Measurements from ENCODE around the gene GRM8. TPM values are rescaled to one million over a fixed set of nuclear protein-coding genes. Genes with fewer than 3 reads are reported as not detected.

Gene GRM8
- total RNA-seq, 1 experiment from 2014 or later: not detected

DNA sequence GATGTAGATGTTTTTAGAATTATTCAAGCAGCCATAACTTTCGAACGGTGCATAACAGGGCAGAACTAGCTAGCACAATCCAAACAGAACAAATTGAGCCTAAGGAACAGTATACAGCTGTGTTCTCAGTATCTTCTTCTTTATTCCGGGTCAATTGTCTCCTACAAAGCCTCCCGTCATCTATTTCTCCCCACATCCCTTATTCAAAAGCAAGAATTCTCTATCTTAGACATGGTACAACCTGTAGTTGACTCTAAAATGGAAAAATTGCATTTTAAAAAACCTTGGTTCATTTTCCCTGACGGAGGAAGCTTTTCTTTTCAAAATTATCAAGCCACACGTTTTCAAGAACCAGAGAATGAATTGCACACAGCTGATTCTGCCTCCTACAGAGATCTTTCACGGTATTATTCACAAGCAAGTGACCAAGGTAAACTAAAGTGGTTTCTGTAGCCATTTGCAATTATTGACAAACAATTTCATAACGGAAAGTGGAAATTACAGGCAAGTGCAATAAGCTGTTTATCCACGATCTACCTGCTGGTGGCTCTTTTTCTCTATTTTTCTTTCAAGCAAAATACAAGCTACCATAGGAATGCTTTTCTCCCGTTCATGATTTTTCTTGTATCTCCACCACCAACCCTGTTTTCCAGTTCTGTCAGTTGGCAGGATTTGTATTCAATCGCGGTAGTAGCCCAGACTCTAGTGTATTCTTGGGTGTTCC is 2.3 kb downstream of the GRM8 start:
- Histone ChIP-seq H3K4me1 (ENCODE audit: low read length) (peaks cover 4% of the 10 kb centered on the region; the same call in 1 of the 2 replicates), H3K27me3 (ENCODE audit: low read length) (0 out of 2 replicates have a peak, but pooled peaks cover 3% of the 10 kb centered on the region), H3K79me2 (ENCODE audit: low read length) (no peaks in the 10 kb centered on the region), H3K9me2 (replicated peaks; ENCODE audit: insufficient read depth, low read length) (no peaks in the 10 kb centered on the region), H3K36me3 (ENCODE audit: insufficient read depth, low read length) (no peaks in the 10 kb centered on the region), H3K27ac (ENCODE audit: low read length) (no peak overlapping the region), H3K9ac (ENCODE audit: low read length) (no peak overlapping the region), H2AFZ (ENCODE audit: low read length) (no peak overlapping the region), H3K9me3 (ENCODE audit: low read length) (no peaks in the 10 kb centered on the region), H3K4me2 (ENCODE audit: low read depth, low read length, poor library complexity, severe bottlenecking) (no peak overlapping the region), H4K20me1 (ENCODE audit: insufficient read depth, low read depth, low read length) (0 out of 2 replicates have a peak, but pooled peaks cover 4% of the 10 kb centered on the region), H3K4me3 (ENCODE audit: low read length) (no peak overlapping the region)
- no peak for DNase-seq

DNA sequence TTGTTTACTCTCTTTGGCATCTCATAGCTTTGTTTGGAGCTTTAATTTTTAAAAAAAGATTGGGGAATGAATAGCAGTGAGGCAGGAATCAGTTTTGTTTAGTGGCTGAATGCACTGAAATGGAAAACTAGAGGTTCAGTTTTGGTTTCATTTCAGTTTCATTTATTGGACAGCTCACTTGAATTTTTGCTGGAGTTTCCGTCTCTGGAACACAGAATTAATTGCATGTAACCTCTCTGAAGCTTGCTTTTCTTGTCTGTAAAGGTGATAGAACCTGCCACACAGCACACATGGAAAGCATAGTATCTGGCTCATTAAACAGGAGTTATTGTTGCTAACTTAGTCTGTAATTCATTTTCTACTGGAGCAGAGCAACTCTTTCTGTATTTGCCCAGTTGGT is 7.1 kb downstream of the GRM8 start:
- no peaks in the 10 kb centered on the region for H4K20me1 ChIP-seq (ENCODE audit: insufficient read depth, low read depth, low read length)
- no peak overlapping the region for H3K9ac ChIP-seq (ENCODE audit: low read length)
- H3K36me3 ChIP-seq (ENCODE audit: insufficient read depth, low read length): no peaks in the 10 kb centered on the region
- H3K9me3 ChIP-seq (ENCODE audit: low read length): no peaks in the 10 kb centered on the region
- H2AFZ ChIP-seq (ENCODE audit: low read length): no peak overlapping the region
- H3K9me2 ChIP-seq (replicated peaks; ENCODE audit: insufficient read depth, low read length): no peaks in the 10 kb centered on the region
- no peak overlapping the region for H3K27ac ChIP-seq (ENCODE audit: low read length)
- no peak for DNase-seq
- H3K4me1 ChIP-seq (ENCODE audit: low read length): no peaks in the 10 kb centered on the region
- no peak overlapping the region for H3K4me2 ChIP-seq (ENCODE audit: low read depth, low read length, poor library complexity, severe bottlenecking)
- no peak overlapping the region for H3K4me3 ChIP-seq (ENCODE audit: low read length)
- 0 out of 2 replicates have a peak, but pooled peaks cover under 1% of the 10 kb centered on the region for H3K27me3 ChIP-seq (ENCODE audit: low read length)
- no peaks in the 10 kb centered on the region for H3K79me2 ChIP-seq (ENCODE audit: low read length)

DNA sequence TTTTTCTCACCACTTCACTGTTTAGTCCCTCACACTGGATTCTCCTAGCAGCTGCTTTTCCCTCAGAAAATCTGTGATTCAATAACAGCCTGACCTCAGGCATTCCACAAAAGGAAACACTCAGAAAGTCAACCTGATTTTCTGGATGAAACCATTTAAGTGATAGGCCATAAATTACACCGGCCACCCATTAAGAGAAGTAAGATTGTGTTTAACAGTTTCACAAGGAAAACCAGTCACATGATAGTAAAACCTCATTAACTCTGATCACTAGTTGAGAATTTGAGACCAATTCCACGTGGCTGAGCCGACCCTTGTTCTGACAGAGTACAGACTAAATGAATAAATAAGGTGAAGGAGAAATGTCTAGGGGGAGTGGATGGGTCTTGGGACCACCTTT is 7.7 kb downstream of the GRM8 start:
- Histone ChIP-seq H3K79me2 (ENCODE audit: low read length) (no peaks in the 10 kb centered on the region), H3K4me2 (ENCODE audit: low read depth, low read length, poor library complexity, severe bottlenecking) (no peak overlapping the region), H3K9me2 (replicated peaks; ENCODE audit: insufficient read depth, low read length) (no peaks in the 10 kb centered on the region), H3K36me3 (ENCODE audit: insufficient read depth, low read length) (no peaks in the 10 kb centered on the region), H3K9me3 (ENCODE audit: low read length) (no peaks in the 10 kb centered on the region), H3K27ac (ENCODE audit: low read length) (no peak overlapping the region), H3K4me1 (ENCODE audit: low read length) (no peaks in the 10 kb centered on the region), H2AFZ (ENCODE audit: low read length) (no peak overlapping the region), H4K20me1 (ENCODE audit: insufficient read depth, low read depth, low read length) (no peaks in the 10 kb centered on the region), H3K27me3 (ENCODE audit: low read length) (no peaks in the 10 kb centered on the region), H3K4me3 (ENCODE audit: low read length) (no peak overlapping the region), H3K9ac (ENCODE audit: low read length) (no peak overlapping the region)
- no peak for DNase-seq

DNA sequence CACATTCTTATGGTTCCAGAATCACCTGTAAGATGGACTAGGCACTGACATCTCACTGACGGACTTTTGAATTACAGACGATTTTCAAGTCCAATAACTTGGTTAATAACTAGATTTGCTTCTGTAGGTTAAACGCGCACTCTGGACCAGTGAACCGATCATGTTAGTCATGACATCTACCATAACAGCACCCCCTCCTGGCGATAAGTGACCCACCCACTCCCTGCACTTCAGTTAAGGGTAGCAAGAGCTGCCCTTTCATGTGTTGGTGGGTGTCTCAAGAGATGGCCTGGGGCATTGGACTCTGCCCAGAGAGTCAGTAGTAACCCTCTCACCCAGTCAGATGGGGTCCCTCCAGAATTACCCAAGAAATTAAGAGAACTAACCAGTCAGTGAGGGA is 12.9 kb downstream of the GRM8 start:
- Histone ChIP-seq H4K20me1 (ENCODE audit: insufficient read depth, low read depth, low read length) (no peaks in the 10 kb centered on the region), H3K4me3 (ENCODE audit: low read length) (no peak overlapping the region), H3K79me2 (ENCODE audit: low read length) (no peaks in the 10 kb centered on the region), H3K9me3 (ENCODE audit: low read length) (no peaks in the 10 kb centered on the region), H3K4me1 (ENCODE audit: low read length) (no peaks in the 10 kb centered on the region), H3K4me2 (ENCODE audit: low read depth, low read length, poor library complexity, severe bottlenecking) (no peak overlapping the region), H2AFZ (ENCODE audit: low read length) (no peak overlapping the region), H3K9me2 (replicated peaks; ENCODE audit: insufficient read depth, low read length) (no peaks in the 10 kb centered on the region), H3K27ac (ENCODE audit: low read length) (no peak overlapping the region), H3K9ac (ENCODE audit: low read length) (no peak overlapping the region), H3K27me3 (ENCODE audit: low read length) (no peaks in the 10 kb centered on the region), H3K36me3 (ENCODE audit: insufficient read depth, low read length) (no peaks in the 10 kb centered on the region)
- peak; percentile 66 for DNase-seq

DNA sequence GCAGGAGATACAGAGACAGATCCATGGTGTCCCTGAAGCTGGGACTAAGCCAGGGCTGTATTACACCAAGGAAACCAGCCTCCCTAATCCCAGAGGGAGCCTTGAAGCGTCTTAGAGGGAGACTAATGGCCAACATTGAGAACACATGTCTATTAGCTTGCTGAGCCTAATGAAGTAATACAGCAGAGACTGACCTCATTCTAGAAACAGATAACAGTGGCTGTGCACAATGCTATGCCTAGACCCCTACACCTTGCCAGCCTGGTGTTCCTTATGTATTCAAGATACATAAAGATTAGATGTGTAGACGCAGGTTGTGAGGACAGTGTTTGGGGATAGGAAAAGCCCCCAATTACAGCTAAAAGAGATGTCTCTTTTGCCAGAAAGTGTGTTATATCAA is 19.1 kb downstream of the GRM8 start:
- Histone ChIP-seq H3K9ac (ENCODE audit: low read length) (no peak overlapping the region), H3K79me2 (ENCODE audit: low read length) (no peaks in the 10 kb centered on the region), H3K27me3 (ENCODE audit: low read length) (0 out of 2 replicates have a peak, but pooled peaks cover 2% of the 10 kb centered on the region), H3K4me3 (ENCODE audit: low read length) (no peak overlapping the region), H3K9me3 (ENCODE audit: low read length) (no peaks in the 10 kb centered on the region), H4K20me1 (ENCODE audit: insufficient read depth, low read depth, low read length) (no peaks in the 10 kb centered on the region), H3K9me2 (replicated peaks; ENCODE audit: insufficient read depth, low read length) (no peaks in the 10 kb centered on the region), H3K4me2 (ENCODE audit: low read depth, low read length, poor library complexity, severe bottlenecking) (no peak overlapping the region), H2AFZ (ENCODE audit: low read length) (no peak overlapping the region), H3K4me1 (ENCODE audit: low read length) (no peaks in the 10 kb centered on the region), H3K36me3 (ENCODE audit: insufficient read depth, low read length) (no peaks in the 10 kb centered on the region), H3K27ac (ENCODE audit: low read length) (no peak overlapping the region)
- no peak for DNase-seq

DNA sequence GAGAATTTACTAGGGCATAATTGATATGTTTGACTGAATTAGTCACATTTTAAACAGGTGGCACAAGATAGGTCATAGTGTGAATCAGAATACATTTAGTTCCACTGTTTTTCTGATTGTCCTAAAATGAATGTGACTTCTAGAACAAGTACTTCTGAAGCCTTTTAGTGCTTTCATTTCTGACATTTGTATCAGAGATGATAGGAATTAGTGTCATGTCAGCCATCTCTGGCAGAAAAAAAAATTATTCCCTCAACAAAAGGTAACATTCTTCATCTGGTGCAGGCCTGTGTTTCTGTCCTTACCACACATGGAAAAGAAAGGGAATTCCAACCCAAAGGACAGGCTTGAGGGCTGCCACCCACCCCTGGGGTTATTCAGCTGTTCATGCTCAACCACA is 21.3 kb downstream of the GRM8 start:
- Histone ChIP-seq H3K9me2 (replicated peaks; ENCODE audit: insufficient read depth, low read length) (no peaks in the 10 kb centered on the region), H3K4me2 (ENCODE audit: low read depth, low read length, poor library complexity, severe bottlenecking) (no peak overlapping the region), H3K27me3 (ENCODE audit: low read length) (0 out of 2 replicates have a peak, but pooled peaks cover 2% of the 10 kb centered on the region), H3K79me2 (ENCODE audit: low read length) (no peaks in the 10 kb centered on the region), H4K20me1 (ENCODE audit: insufficient read depth, low read depth, low read length) (no peaks in the 10 kb centered on the region), H3K36me3 (ENCODE audit: insufficient read depth, low read length) (no peaks in the 10 kb centered on the region), H3K4me3 (ENCODE audit: low read length) (no peak overlapping the region), H3K9ac (ENCODE audit: low read length) (no peak overlapping the region), H3K27ac (ENCODE audit: low read length) (no peak overlapping the region), H2AFZ (ENCODE audit: low read length) (no peak overlapping the region), H3K4me1 (ENCODE audit: low read length) (no peaks in the 10 kb centered on the region), H3K9me3 (ENCODE audit: low read length) (no peaks in the 10 kb centered on the region)
- no peak for DNase-seq

DNA sequence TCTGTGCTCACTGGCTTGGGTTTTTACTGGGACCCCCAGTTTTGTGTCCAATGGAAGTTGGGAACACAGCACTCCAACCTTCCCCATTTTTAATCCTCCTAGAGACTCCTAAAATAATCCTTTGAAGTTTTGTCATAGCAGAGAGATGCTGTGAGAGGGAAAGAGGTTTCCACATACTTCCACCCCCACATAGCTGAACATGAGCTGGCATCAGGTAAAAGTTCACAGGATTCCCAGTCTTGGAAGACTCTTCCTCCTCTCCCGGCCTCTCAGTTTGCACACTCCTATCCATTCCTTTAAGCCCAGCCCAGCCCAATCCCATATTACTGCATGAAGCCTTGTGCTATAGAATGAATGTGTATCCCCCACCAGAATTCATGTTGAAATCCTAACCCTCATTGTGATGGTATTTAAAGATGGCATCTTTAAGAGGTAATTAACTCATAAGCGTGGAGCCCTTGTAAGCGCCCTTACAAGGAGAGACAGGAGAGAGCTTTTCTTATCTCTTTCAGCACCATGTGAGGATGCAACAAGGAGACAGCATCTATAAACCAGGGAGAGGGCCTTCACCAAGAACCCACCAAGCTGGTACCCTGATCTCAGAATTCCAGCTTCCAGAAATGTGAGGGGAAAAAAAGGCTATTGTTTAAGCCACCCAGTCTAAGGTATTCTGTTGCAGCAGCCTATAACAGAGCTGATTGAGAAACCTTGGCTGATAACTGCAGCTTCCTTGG is 22.4 kb downstream of the GRM8 start:
- no peaks in the 10 kb centered on the region for H3K36me3 ChIP-seq (ENCODE audit: insufficient read depth, low read length)
- 0 out of 2 replicates have a peak, but pooled peaks cover 2% of the 10 kb centered on the region for H3K27me3 ChIP-seq (ENCODE audit: low read length)
- no peak for DNase-seq
- no peaks in the 10 kb centered on the region for H3K4me1 ChIP-seq (ENCODE audit: low read length)
- H4K20me1 ChIP-seq (ENCODE audit: insufficient read depth, low read depth, low read length): no peaks in the 10 kb centered on the region
- no peaks in the 10 kb centered on the region for H3K79me2 ChIP-seq (ENCODE audit: low read length)
- H2AFZ ChIP-seq (ENCODE audit: low read length): no peak overlapping the region
- H3K9me3 ChIP-seq (ENCODE audit: low read length): no peaks in the 10 kb centered on the region
- H3K4me3 ChIP-seq (ENCODE audit: low read length): no peak overlapping the region
- H3K27ac ChIP-seq (ENCODE audit: low read length): no peak overlapping the region
- H3K9me2 ChIP-seq (replicated peaks; ENCODE audit: insufficient read depth, low read length): no peaks in the 10 kb centered on the region
- no peak overlapping the region for H3K9ac ChIP-seq (ENCODE audit: low read length)
- no peak overlapping the region for H3K4me2 ChIP-seq (ENCODE audit: low read depth, low read length, poor library complexity, severe bottlenecking)

DNA sequence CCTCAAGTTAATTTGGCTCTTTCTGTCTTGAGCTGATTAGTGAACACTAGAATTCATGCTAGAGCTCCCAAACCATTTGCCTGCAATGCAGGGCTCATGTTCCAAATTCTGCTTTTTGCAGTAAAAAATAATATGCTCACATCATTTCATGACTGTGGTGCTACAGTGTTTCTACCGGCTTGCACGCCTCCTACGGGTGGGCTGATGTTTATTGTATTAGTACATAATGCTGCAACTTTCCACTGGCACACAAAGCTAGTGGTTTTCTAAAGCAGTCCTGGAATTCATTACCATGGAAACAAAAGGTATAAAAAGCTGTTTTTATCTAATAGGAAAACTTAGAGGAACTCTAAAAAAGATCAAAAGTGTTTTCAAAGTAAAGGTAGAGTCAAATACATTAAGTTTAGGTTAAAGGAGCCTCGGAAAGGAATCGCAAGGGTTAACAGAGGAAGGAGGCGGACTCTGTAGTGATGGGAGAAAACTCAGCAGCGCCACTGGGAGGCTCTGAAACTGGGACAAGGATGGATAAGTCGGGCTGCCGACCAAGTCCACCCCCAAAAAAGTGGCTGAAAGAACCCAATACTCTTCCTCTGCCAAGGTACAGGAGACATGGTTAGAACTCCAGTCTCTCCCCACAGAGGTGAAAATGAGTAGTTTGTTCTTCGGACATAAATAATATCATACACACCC is 25.9 kb downstream of the GRM8 start:
- no peak for DNase-seq
- Histone ChIP-seq H3K27ac (ENCODE audit: low read length) (no peak overlapping the region), H3K4me3 (ENCODE audit: low read length) (no peak overlapping the region), H3K36me3 (ENCODE audit: insufficient read depth, low read length) (no peaks in the 10 kb centered on the region), H3K4me1 (ENCODE audit: low read length) (no peaks in the 10 kb centered on the region), H3K79me2 (ENCODE audit: low read length) (no peaks in the 10 kb centered on the region), H3K27me3 (ENCODE audit: low read length) (no peaks in the 10 kb centered on the region), H3K9me3 (ENCODE audit: low read length) (no peaks in the 10 kb centered on the region), H2AFZ (ENCODE audit: low read length) (no peak overlapping the region), H4K20me1 (ENCODE audit: insufficient read depth, low read depth, low read length) (no peaks in the 10 kb centered on the region), H3K4me2 (ENCODE audit: low read depth, low read length, poor library complexity, severe bottlenecking) (no peak overlapping the region), H3K9ac (ENCODE audit: low read length) (no peak overlapping the region), H3K9me2 (replicated peaks; ENCODE audit: insufficient read depth, low read length) (no peaks in the 10 kb centered on the region)
